ENCODE data around the gene TOR1A.

Gene TOR1A

DNA sequence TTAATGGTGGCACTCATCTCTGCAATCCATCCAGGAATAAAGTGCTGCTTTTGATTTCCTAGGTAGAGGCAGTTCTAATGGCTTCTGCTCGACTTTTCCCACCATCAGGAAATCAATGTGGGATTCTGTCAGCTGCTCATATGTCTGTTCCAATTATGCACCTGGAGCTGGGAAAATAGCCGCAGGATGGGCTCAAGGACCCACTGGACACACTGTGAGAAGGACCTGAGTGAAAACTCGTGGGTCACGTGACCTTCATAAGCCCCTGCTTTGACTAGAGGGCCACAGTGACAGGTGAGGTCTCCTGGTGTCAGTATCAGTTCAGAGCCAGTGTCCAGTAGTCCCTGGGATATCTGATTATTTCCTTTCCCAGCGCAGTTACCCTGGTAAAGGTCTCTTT lies 53.2 kb downstream of the TOR1A start:
- intact Hi-C loops (cut with DNase I) = no loop called here
- DNase-seq = no peak

- no peak for DNase-seq
- intact Hi-C loops (cut with DNase I) = no loop called here
Measured at GRCh38 chr9:129769669-129770068, 54.3 kb downstream of the TOR1A start.

DNA sequence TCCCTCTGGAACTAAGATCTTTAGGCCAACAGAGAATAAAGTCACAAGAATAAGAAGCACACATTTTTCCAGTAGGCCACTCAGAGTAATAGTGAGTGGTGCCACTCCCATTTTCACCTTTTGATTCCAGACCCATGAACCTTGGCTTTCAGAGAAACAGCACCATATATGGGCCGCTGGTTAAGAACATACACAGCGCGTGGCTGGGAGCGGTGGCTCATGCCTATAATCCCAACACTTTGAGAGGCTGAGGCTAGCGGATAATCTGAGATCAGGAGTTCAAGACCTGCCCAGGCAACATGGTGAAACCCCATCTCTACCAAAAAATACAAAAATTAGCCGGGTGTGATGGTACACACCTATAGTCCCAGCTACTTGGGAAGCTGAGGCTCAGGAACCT lies 55.5 kb downstream of the TOR1A start:
- intact Hi-C loops (cut with DNase I) = no loop called here
- no peak for DNase-seq

- DNase-seq = no peak
- intact Hi-C loops (cut with DNase I) = no loop called here
Measured at GRCh38 chr9:129765764-129766317, 58.1 kb downstream of the TOR1A start.

DNA sequence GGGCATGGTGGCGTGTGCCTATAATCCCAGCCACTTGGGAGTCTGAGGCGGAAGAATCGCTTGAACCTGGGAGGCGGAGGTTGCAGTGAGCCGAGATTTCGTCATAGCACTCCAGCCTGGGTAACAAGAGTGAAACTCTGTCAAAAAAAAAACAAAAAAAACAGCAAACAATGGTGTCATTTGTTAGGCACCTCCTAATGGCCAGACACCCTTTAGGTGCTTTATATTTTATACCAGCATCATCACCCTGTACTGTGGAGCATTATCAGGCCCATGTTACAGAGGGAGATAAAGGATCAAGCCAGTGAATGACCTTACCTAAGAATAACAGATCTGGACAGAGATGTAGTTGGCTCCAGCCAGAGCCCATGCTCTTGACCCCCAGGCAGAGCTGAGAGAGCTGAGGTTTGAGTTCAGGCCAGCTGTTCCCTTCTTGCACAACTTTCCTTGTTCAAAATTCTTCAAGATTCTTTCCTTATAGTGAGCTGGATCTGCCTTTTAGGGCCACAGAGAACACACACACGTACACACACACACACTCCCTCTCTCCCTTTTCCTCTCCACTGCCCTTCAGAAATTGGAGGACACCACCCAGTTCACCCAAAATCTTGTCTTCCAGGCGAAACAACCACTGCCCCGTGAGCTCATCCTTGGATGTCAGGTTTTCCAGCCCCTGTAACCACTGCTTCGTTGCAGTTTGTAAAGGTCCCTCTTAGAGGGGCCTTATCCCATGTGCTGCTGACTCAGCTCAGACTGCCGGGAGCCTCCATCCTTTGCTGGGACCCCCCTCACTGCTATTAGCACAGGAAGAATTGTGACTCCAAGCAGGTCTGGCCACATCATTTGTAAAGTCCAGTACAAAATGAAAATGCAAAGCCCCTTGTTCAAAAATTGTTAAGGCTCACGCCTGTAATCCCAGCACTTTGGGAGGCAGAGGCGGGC lies 60.7 kb downstream of the TOR1A start:
- intact Hi-C loops (cut with DNase I) = no loop called here
- no peak for DNase-seq

Data from head of caudate nucleus (tissue), 42 donors.